DMS114 treated with DMSO at 0.1 percent for 48 hours (cell line): Measurements from ENCODE around the gene MC1R.

Source experiments
- DNase-seq: peaks from one replicate; lab custom pipeline; 2025; ENCODE audit not compliant: unreplicated experiment; lab: John Stamatoyannopoulos, UW

Gene MC1R

GRCh38 chr16:89895482-89896250, 23.0 kb upstream of the MC1R start:
- no peak for DNase-seq

- no peak for DNase-seq
Observed at GRCh38 chr16:89897204-89897603, 21.5 kb upstream of the MC1R start.

DNA sequence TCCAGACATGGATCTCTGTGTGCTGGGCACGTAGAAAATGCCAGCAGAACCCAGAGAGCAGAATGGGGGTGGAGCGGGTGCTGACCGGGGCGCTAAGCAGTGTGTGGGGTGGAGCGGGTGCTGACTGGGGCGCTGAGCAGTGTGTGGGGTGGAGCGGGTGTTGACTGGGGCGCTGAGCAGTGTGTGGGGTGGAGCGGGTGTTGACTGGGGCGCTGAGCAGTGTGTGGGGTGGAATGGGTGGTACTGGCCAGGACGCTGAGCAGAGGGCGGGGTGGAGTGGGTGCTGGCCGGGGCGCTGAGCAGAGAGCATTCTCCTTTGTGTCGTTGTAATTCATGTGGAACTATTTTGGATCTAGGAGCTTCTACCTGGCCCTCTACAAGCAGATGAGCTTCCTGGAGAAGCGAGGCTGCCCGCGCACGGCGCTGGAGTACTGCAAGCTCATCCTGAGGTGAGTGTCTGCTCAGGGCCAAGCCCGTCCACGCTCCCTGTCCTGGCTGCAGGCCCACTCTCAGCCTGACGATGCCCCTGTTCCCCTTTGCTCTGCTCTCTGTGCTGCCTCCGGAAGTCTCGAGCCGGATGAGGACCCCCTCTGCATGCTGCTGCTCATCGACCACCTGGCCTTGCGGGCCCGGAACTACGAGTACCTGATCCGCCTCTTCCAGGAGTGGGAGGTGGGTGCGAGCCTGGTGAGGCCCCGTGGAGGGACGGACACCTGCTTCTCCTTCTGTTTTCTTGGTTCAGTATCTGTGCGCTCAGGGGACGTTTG, 20.3 kb upstream of the MC1R start:
- no peak for DNase-seq

GRCh38 chr16:89899879-89900481, 18.7 kb upstream of the MC1R start:
- no peak for DNase-seq

GRCh38 chr16:89900885-89901284, 17.8 kb upstream of the MC1R start:
- DNase-seq = no peak

- no peak for DNase-seq
Observed at GRCh38 chr16:89902980-89903379, 15.7 kb upstream of the MC1R start.

DNA sequence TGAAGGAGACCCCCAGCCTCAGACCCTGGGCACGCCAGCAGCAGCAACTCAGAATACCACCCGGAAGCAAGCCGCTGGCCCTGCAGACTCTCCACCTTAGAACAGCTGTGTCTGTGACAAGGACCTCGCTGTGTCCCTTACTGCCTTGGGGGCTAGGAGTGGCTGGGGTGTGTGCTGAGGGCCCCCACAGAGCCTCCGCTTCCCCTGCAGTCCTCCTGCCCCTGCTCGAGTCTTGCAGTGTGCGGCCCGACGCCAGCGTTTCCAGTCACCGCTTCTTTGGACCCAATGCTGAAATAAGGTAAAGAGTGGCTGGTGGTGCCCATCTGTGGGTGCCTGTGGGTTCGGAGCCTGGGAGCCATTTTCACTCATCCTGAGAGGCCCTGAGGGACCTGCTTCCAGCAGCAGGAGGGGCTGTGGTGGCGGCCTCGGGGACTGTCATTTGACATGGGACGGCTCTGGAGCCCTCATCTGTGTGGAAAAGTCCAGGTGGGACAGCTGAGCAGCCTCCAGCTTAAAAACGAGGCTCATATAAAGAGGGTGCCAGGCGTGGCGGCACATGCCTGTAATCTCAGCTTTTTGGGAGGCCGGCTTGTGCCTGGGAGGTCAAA, 14.7 kb upstream of the MC1R start:
- DNase-seq = no peak

DNA sequence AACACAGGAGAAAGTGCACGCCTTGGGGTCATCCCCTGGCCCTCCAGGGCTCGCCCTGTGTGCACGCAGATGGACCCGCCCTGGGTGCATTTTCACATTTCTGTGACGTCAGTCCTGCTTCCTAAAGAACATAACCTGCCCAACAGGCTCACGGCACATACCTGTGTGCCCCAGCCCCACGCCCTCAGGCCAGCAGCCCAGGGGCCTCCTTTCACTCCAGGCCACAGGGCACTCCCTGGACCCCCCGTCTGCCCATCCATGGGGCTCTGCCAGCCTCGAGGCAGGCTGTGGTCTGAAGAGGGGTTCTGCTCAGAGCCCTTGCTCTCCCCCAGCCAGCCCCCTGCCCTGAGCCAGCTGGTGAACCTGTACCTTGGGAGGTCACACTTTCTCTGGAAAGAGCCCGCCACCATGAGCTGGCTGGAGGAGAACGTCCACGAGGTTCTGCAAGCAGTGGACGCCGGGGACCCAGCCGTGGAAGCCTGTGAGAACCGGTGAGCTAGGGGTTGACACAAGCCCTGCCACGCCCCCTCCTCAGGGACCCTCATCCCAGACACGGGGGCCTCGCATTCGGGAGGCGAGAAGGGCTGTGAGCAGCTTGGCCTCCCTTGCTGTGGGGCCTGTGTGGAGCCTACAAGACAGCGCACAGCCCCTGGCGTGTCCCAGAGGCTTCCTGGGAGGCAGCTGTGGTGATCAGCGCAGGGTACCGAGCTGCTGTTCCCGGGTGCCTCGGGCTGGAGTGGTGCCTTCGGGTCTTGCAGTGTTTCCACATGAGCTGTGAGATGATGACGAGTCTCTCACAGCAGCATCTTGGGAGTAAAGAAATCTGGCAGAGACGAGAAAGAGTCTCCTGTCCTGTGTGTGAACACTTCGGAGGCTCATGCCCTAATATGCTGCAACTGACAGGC, 13.8 kb upstream of the MC1R start:
- no peak for DNase-seq

DNA sequence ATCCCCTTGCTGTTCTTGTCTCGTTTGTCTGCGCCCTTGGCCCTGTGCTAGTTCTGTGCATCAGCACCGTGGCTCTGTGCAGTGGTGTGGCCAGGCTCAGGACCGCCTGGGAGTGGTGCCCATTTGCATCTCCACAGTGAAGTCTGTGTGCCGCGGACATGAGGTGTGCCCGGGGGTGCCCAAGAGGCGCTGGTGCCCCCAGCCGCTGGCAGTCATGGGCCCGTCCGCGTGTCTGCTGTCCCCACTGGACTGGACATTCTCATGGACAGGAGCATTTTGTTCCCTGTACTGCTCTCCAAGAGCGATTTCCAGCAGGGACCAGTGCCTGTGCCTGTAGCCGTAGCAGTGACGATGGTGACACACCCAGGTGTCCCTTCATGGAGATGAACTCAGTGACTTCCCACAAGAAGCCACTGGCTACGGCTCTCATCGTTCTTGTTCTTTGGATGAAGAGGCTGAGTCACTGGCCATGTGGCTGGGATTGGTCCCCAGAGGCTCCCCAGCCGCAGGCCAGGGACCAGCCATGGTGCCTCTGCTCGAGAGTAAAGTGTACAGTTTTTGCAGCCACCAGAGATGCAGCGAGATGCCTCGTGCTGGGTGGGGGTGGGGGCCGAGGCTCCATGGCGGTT, 13.0 kb upstream of the MC1R start:
- no peak for DNase-seq

DNA sequence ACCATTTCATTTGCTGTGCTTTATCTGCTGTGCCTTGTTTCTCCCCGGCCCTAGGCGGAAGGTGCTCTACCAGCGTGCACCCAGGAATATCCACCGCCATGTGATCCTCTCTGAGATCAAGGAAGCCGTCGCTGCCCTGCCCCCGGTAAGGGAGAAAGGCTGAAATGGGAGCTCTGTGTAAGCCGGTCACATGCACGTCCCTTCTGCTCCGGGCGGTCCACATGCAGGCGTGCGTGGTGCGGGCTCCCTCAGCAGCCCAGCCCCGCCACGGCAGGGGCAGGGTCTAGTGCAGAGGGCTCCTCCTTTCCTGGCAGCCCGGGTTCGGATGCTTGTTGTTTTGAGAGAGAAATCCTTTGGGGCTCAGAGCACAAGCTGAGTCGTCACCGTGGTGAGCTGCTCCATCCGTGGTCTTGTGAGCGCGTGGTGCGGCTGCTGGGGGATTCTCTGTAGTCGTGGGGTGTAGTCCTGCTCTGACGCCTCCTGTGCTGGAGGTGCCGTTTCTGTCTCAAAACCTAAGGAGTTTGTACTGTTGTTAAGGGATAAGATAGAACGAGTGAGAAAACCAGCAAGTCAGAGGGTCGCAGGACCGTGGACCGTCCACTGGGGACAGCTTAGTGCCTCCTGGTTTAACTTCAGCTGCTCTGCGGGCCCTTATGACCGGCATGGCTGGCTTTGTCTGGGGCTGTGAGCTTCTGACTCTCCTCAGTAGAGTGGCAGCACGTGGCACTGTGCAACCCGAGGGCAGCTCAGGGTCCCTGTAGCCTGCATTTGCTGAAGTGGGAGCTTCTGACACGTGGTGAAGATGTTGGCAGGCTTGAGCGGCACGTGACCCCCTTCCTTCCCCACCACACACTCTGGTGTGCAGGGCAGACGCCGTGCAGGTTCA, 12.3 kb upstream of the MC1R start:
- no peak for DNase-seq

DNA sequence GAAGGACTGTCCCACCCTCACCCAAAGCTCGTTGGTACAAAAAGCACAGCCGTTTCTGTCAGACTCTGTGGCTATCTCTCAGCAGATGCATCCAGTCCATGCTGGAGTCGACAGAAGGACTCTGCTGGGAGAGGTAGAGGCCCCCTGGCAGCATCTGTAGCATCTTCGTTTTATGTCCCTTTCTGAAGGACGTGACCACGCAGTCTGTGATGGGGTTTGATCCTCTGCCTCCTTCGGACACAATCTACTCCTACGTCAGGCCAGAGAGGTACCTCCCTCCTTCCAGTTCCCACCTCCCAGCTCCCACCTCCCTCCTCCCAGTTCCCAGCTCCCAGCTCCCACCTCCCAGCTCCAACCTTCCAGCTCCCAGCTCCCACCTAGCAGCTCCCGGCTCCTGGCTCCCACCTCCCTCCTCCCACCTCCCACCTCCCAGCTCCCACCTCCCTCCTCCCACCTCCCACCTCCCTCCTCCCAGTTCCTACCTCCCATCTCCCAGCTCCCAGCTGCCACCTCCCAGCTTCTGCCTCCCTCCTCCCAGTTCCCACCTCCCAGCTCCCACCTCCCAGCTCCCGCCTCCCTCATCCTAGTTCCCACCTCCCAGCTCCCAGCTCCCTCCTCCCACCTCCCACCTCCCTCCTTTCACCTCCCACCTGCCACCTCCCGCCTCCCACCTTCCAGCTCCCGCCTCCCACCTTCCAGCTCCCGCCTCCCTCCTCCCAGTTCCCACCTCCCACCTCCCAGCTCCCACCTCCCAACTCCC, 11.4 kb upstream of the MC1R start:
- no peak for DNase-seq

DNA sequence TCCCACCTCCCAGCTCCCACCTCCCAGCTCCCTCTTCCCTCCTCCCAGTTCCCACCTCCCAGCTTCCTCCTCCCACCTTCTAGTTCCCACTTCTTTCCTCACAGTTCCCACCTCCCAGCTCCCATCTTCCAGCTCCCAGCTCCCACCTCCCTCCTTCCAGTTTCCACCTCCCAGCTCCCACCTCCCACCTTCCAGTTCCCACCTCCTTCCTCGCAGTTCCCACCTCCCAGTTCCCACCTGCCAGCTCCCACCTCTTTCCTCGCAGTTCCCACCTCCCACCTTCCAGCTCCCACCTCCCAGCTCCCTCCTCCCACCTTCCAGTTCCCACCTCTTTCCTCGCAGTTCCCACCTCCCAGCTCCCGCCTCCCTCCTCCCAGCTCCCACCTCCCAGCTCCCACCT, 10.4 kb upstream of the MC1R start:
- no peak for DNase-seq

DNA sequence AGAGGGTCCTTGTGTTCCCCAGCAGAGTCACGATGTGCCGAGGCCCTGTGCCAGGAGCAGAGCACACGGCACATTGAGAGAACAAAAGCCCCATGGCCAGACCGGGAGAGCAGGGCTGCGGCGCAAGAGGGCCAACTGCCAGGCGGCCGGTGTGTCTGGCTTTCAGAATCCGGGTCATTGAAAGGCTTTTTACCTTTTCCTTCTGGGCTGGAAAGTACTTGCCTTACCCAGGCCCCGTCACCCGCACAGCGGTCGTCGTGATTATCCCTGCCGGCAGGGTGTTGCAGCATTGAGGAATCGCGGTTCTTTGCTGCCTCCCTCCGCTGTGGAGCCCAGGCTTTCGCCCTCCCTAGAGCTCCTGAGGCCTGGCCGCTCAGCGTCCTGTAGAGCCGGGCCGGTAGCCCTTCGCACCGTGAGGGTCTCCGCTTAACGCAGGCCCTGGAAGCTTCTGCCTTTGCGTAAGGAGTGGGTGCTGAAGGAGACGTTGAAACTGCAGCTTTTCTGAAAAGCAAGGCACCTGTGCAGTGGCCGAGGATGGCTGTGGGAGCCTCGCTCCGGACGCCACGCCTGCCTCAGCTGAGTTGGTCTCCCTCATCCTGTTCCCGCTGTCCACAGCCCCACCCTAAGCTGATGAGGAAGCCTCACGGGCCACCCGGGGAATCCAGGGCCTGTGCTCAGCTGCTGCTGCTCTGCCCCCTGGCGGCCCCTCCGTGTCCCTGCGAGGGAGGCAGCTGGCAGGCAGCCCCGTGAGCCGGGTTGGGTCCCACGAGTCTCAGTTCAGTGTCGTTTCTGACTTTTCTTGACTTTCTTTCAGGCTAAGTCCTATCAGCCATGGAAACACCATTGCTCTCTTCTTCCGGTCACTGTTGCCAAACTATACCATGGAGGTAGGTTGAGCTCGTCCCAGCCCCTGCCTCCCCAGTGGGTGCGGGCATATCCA, 8.6 kb upstream of the MC1R start:
- peak; percentile 21 for DNase-seq

DNA sequence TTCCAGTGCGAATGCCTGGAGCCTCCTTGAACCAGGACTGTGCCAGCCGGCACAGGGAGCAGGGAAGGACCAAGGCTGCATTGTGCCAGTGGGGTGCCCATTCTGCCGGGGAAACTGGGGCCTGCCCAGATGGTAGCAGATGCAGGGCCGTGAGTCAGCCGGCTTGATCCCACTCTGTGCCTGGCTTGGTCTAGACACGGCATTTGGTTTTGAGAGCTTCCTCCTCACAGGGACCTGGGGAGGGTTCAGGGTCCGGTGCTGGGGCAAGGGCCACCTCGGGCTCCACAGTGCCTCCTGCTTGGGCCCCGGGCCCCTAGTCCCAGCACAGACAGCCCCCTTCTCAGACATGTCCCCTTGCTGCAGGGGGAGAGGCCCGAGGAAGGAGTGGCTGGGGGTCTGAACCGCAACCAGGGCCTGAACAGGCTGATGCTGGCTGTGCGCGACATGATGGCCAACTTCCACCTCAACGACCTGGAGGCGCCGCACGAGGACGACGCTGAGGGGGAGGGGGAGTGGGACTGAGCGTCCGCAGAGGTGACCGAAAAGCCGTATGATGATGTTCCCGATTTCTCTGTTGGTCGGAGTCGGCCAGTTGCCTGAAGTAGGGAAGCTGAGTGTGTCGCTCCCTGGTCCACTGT, 7.8 kb upstream of the MC1R start:
- no peak for DNase-seq

DNA sequence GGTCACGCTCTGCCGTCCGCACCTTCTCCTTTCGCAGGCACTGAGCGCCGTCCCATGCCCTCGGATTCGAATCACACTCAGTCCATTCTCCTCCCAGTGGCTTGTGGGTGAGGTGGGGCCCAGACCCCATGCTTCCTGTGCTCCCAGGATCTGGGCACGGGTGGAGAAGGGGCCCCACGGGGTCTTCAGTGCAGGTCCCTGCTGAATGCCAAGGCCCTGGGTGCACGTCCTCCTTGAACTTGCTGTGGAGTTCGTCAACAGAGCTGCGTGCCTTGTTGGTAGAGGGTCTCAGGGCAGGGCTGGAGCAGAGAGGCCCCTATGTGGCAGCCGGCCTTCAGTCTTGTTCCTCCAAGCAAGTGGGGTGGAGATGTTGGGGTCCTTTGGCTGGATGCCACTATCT, 7.3 kb upstream of the MC1R start:
- no peak for DNase-seq

DNA sequence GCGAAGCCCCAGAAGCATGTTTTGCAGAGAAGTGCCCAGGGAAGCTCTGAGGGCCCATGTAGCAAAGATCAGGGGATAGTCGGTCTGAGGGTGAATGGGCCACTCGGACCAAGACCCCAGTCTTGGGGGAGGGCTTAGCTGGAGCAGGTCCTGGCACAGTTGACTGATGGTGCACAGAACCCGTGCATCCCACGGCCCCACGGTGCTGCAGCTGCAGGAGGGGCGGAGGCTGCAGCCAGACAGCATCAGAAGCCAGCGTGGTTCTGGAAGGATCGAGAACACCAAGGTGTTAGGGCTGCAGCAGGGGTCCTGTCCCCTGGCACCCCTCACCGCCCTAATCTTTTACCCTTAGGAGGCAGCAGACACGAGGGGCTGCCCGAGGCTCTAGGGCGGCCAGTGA, 6.5 kb upstream of the MC1R start:
- no peak for DNase-seq

DNA sequence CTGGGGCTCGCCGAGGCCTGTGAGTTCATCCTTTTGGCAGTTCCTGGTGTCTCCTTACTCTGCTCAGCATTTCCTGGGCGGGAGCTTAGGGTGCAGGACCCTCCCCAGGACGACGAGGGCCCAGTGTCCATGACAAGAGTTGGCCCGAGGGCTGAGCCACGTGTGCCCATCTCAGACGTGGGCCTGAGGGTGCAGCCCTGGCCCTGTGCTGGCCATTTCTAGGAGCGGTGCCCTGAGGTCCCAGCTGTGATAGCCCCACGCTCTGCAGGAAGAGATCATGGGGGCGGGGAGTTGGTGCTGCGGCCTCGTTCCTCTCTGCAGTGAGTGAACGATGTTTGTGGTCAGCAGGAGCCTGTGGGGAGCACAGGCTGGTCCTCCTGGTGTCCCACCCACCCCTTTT, 6.0 kb upstream of the MC1R start:
- DNase-seq = no peak
